CD4-positive, alpha-beta T cell treated with Interleukin-12 subunit alpha and Interleukin-12 subunit beta, for 1 hour (primary cell): ENCODE measurements around the gene CD52.
A peak's percentile ranks its signal among the peaks of the same experiment; 100 is the strongest.
"Not testable (repeated sequence)": the region's sequence is repeated elsewhere in the genome, so short reads cannot be mapped to it uniquely, and the experiment has no call there.

Source experiments
- DNase-seq: peaks from one replicate; pipeline ENCODE4 v3.0.0-alpha.2; 2020

Gene CD52

DNA sequence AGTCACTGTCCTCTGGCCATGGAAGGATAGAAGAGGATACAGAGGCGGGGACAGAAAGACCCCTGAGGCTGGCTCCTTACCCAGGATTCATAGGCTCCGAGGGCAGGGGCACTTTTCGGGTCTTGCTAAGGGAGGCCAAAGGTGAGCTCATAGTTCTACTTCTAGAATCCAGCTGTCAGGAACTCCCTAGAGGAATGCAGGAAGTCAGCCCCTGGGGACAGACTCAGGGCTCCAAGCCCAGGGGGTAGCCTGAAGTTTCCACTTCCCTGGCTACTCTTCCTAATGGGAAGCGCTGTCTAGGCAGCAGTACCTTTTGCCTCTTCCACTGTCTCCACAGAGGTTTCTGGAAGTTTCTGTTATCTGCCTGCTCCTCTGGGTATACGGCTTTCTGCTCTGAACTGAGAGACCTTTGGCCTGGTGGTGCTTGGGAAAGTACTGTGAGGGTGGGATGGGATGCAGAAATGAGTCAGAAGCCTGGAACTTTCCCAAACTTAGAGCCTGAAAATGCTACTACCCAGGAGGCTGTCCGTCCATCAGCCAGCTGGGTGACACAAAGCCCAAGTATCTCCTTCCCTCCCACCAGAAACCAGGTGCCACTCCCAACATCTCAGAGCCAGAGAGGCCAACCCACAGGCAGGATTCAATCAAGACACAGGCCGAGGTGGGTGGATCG is 14.9 kb upstream of the CD52 start:
- no peak for DNase-seq

GRCh38 chr1:26305667-26306289 is 12.0 kb upstream of the CD52 start:
- no peak for DNase-seq

DNA sequence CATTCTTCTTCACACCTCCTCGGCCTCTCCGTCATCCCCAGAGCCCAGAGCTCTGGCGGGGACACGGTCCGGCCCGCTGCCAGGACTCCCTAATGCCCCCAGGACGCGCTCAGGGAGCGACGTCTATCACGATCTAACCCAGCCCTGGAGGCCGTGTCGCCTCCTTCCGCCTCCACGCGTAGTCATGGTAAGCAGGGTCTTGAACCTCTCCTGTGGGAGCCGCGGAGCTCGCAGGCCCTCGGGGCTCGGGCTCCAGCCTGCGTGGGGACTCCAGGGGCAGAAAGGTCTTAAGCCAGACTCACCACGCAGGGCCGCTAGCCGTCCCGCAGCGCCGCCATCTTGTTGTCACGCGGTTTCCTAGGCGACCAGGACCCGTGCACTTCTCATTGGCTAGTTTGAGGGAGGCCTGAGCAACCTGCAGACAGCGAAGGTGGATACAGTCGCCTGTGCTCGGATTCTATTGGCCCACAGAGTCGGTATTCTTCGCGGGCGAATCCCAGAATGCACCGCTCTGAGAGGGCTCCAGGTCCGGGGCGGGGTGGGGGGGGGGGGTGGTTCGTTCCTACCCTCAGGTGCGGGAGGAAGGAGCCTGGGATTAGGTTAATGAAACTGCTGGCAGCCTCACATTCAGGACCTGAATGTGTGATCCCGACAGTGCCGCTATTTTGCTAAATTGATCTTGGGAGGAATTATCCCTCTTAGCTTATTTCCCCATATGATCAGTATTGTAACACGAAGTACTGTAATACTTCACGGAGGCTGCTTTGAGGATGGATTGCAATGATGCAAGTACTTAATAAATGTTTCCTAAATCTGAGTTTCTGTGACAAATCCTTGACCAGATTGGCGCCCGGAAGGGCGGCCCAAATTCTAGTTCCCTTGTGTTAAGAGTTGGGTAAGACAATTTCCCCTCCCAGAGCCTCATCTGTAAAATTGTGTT is 11.2 kb upstream of the CD52 start, which contains the start of gene UBXN11:
UBXN11 (minus strand) TSS at position 347 of the 940 bp plus-strand sequence. CDS start 3,753 bp downstream, outside the sequence.
- DNase-seq, result peak; percentile 94

- DNase-seq, result peak; percentile 42
Observed at GRCh38 chr1:26307363-26307781, 10.4 kb upstream of the CD52 start.

GRCh38 chr1:26307966-26308899 is 9.5 kb upstream of the CD52 start:
- not testable (repeated sequence) for DNase-seq

GRCh38 chr1:26314501-26314900 is 3.3 kb upstream of the CD52 start:
- DNase-seq, result no peak

DNA sequence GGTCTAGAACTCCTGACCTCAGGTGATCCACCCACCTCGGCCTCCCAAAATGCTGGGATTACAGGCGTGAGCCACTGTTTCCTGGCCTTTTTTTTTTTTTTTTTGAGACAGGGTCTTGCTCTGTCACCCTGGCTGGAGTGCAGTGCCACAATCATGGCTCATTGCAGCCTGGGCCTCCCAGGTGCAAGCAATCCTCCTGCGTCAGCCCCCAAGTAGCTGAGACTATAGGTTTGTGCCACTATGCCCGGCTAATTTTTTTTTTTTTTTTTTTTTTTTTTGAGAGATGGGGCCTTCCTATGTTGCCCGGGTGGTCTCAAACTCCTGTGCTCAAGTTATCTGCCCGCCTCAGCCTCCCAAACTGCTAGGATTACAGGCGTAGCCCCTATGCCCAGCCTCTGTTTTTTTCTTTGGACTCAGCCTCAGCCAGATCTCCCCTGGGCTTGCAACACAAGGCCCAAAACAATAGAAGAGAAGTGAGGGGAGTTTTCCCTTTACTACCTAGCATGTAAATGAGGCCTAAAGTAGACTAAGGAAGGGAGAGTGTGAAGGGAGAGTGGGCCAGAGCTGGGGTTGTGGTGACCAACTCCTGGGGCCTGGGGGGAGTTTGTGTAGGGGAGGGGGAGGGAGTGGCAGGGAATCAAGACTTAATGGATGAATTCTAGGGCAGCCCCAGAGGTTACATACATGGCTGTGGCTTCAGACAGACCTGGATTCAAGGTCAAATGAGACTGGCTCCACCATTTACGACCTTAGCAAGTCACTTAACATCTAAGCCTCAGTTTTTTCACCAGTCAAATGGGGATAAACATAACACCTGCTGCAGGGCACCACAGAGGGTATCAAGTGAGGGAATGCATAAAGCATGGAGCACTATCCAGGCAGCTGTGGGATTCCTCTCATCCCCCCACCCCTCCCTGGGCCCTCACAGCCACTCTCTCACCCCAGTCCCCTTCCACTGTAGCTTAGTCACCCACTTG is 1.6 kb upstream of the CD52 start:
- no peak for DNase-seq

GRCh38 chr1:26317146-26317545 is 612 bp upstream of the CD52 start:
- no peak for DNase-seq

GRCh38 chr1:26318338-26319064 is 743 bp downstream of the CD52 start:
- DNase-seq, result peak; percentile 19

DNA sequence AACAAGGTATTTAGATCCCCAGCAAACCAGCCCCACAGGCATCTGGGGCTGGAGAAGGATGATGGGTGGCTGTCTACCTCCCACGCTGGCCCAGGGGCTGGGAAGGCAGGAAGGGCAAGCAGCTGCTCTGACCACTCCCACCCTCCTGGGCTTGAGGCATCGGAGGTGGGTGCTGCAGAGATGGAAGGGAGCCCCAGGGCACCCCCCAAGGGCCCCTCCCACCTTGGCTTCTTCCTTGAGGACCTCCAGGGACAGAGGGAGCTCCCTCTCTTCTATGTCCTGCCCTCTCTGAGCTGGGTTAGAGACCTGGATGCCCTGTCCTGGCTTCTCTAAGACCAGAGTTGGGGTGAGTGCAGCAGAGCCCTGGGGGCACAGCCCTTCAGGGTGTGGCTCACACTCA is 3.1 kb downstream of the CD52 start:
- DNase-seq, result no peak

- DNase-seq, result peak; percentile 93
Observed at GRCh38 chr1:26321315-26322041, 3.7 kb downstream of the CD52 start.

DNA sequence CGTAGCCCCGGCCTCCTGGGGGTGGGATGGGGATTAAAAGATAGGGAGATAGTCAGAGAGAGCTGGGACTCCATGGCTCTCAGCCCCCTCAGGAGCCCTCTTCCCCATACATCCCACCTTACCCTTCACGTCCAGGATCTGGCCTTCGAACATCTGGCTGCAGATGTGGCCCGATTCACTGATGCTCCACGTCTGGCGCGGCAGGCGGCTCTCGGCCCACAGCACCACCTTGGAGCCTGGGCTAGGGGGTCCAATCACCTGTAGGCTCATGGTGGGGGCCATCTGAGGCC is 4.2 kb downstream of the CD52 start:
- no peak for DNase-seq

GRCh38 chr1:26323382-26323781 is 5.6 kb downstream of the CD52 start:
- DNase-seq, result no peak

DNA sequence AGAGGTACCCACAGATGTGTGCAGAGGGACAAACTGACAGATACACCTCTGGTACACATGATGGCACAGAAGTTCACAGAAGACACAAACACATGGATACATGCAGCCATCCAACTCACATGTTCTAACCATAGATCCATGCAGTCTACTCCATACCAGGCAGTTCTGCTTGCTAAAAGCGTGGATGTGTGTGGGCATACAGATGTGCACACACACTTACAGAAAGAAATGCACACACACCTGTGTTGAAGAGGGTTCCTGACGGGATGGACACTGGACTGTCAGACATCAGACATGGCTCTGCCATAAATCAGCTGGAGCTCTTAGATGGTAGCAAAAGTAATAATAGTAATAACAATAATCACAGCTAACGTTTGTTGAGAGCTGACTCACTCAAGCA is 6.8 kb downstream of the CD52 start:
- no peak for DNase-seq

DNA sequence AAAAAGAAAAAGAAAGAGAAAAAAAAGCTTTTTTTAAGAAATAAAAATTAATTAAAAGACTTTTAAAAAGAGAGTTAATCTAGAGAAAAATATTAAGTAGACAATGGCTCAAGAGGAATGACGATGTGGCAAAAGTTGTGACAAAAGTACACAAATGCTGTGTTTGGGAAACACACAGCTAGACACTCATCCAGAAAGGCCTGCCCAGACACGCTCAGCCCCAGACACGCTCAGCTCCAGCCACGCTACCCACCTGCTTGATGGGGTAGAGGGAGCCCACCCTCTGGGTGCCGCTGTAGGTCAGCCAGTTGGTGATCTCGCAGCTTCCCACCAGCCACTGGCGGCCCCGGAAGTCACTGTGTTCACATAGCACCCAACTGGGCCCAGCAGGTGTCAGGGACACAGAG is 10.2 kb downstream of the CD52 start:
- DNase-seq, result no peak

DNA sequence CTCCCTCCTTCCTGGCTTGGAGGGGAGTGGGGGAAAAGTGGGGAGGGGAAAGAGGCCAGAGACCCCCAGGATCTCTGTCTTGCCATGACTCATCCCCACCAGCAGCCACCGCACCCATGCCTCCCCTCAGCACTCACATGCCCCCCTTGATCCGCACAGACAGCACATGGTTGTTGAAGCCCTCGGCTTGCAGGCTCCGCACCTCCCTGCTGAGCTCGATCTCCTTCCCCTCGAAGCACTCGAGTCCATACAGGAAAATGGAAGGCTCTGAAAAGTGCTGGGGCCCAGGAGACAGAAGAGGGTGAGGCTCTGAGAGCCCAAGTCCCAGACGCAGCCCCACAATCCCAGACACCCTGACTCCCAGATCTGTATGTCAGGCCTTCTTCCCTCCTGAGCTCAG is 10.8 kb downstream of the CD52 start:
- no peak for DNase-seq

GRCh38 chr1:26329380-26329779 is 11.6 kb downstream of the CD52 start:
- DNase-seq, result not testable (repeated sequence)

GRCh38 chr1:26330276-26330675 is 12.5 kb downstream of the CD52 start:
- DNase-seq, result no peak

- DNase-seq, result not testable (repeated sequence)
Observed at GRCh38 chr1:26333312-26333711, 15.6 kb downstream of the CD52 start.
